HepG2 (cell line): ENCODE measurements around the gene PPP1R7. TPM values are rescaled to one million over a fixed set of nuclear protein-coding genes. Genes with fewer than 3 reads are reported as not detected.

Experiments used
- AKAP8 ChIP-seq: sonication (generic); formaldehyde crosslinking; IDR thresholded peaks from 2 replicates; pipeline ENCODE4 v1.5.1; 2020; ENCODE audit warnings: mild to moderate bottlenecking, missing genetic modification reagents
- HIVEP1 ChIP-seq: sonication (generic); formaldehyde crosslinking; IDR thresholded peaks from 2 replicates; pipeline ENCODE4 v1.4.0; 2020; ENCODE audit warnings: mild to moderate bottlenecking, missing genetic modification reagents
- HNF4A ChIP-seq: sonication (generic); formaldehyde crosslinking; IDR thresholded peaks from 2 replicates; pipeline ENCODE4 v1.4.0; 2020; ENCODE audit warnings: missing genetic modification reagents
- HOXA3 ChIP-seq: sonication (generic); formaldehyde crosslinking; IDR thresholded peaks from 2 replicates; pipeline ENCODE4 v1.5.0; 2020; ENCODE audit warnings: missing genetic modification reagents
- JUND ChIP-seq: sonication (generic); formaldehyde crosslinking; IDR thresholded peaks from 2 replicates; pipeline ENCODE4 v1.8.0; 2022; ENCODE audit warnings: mild to moderate bottlenecking, missing genetic modification reagents
- MBNL3 ChIP-seq: fragments of 250-450 bp; sonication (Bioruptor Pico); conservative IDR thresholded peaks from 2 replicates; pipeline ENCODE4 v1.8.0; 2022; ENCODE audit warnings: mild to moderate bottlenecking, inconsistent platforms
- NFKB2 ChIP-seq: sonication (generic); formaldehyde crosslinking; IDR thresholded peaks from 2 replicates; pipeline ENCODE4 v1.4.0; 2020; ENCODE audit warnings: missing genetic modification reagents, borderline replicate concordance
- NONO ChIP-seq, 2 experiments: fragments of 450-650 bp in 1 of 2; sonication (generic) in 1 of 2; formaldehyde crosslinking in 1 of 2; IDR thresholded peaks in 1 of 2; conservative IDR thresholded peaks in 1 of 2; 2 replicates each; pipeline versions ENCODE4 v1.6.1 to v1.8.0; 2017 to 2022; ENCODE audit warnings: mild to moderate bottlenecking in 1 of 2, missing genetic modification reagents in 1 of 2, moderate library complexity in 1 of 2
- PITX1 ChIP-seq: sonication (generic); formaldehyde crosslinking; IDR thresholded peaks from 2 replicates; pipeline ENCODE4 v1.5.1; 2020; ENCODE audit warnings: mild to moderate bottlenecking, missing genetic modification reagents
- SPEN ChIP-seq: sonication (generic); formaldehyde crosslinking; IDR thresholded peaks from 2 replicates; pipeline ENCODE4 v1.5.1; 2020; ENCODE audit warnings: low read depth, mild to moderate bottlenecking, missing genetic modification reagents
- TCF7 ChIP-seq: sonication (generic); IDR thresholded peaks from 2 replicates; pipeline ENCODE4 v1.6.1; 2016; ENCODE audit warnings: antibody characterized with exemption, low read depth
- ZNF550 ChIP-seq: sonication (generic); formaldehyde crosslinking; IDR thresholded peaks from 2 replicates; pipeline ENCODE4 v1.4.0; 2020; ENCODE audit warnings: mild to moderate bottlenecking, missing genetic modification reagents, borderline replicate concordance
- ZNF605 ChIP-seq: sonication (generic); formaldehyde crosslinking; IDR thresholded peaks from 2 replicates; pipeline ENCODE4 v1.8.0; 2022; ENCODE audit warnings: mild to moderate bottlenecking, missing genetic modification reagents
- ZSCAN9 ChIP-seq: IDR thresholded peaks from 2 replicates; pipeline ENCODE4 v1.6.1; 2016; ENCODE audit warnings: borderline replicate concordance
- polyA plus RNA-seq, 8 experiments: library from polyadenylated mRNA; depleted of rRNA in 3 of 8; stranded (reverse) in 7 of 8; unstranded in 1 of 8; fragments of >200 nt; fragmentation: Illumina TruSeq in 4 of 8; extraction: Trizol in 4 of 8; gene quantifications; 2 replicates each; pipeline versions ENCODE4 v1.2.1 to v1.2.3, GENCODE V29; 2011 to 2016; ENCODE audit warnings: low read depth in 4 of 8, missing spikeins in 1 of 8, mixed read lengths in 1 of 8; ENCODE audit not compliant: insufficient read depth in 1 of 8
- total RNA-seq, 5 experiments: library from RNA; depleted of rRNA; stranded (reverse); fragments of >200 nt; fragmentation: Illumina TruSeq; extraction: Trizol; gene quantifications; 2 replicates each; pipeline ENCODE4 v1.2.3, GENCODE V29; 2016; ENCODE audit warnings: low read depth in 1 of 5
- TF ChIP-seq, protein P1 (sequence below): sonication (generic); formaldehyde crosslinking; IDR thresholded peaks from 2 replicates; pipeline ENCODE4 v1.4.0; 2020; ENCODE audit warnings: missing genetic modification reagents, low read depth, mild to moderate bottlenecking, borderline replicate concordance
- TF ChIP-seq, protein P2 (sequence below): sonication (generic); formaldehyde crosslinking; IDR thresholded peaks from 2 replicates; pipeline ENCODE4 v1.9.0; 2022; ENCODE audit warnings: missing genetic modification reagents, mild to moderate bottlenecking, borderline replicate concordance
- TF ChIP-seq, protein P3 (sequence below), 2 experiments: sonication (generic) in 1 of 2; formaldehyde crosslinking in 1 of 2; IDR thresholded peaks; 2 replicates each; pipeline versions ENCODE4 v1.5.1 to v1.6.1; 2011 to 2020; ENCODE audit warnings: borderline replicate concordance in 1 of 2, low read depth in 1 of 2, low read length in 1 of 2, mild to moderate bottlenecking in 1 of 2, missing genetic modification reagents in 1 of 2, moderate library complexity in 1 of 2
- TF ChIP-seq, protein P4 (sequence below): sonication (generic); formaldehyde crosslinking; IDR thresholded peaks from 2 replicates; pipeline ENCODE4 v1.4.0; 2020; ENCODE audit warnings: mild to moderate bottlenecking, missing genetic modification reagents
- TF ChIP-seq, protein P5 (sequence below): sonication (generic); formaldehyde crosslinking; IDR thresholded peaks from 2 replicates; pipeline ENCODE4; 2020; ENCODE audit warnings: missing genetic modification reagents, mild to moderate bottlenecking, borderline replicate concordance

PPP1R7 gene
- total and polyA plus RNA-seq, 2 of the 13 experiments (the other 11 are each of a cell fraction or from before 2014, with no cell fraction given): 33.3 to 67.9 TPM

DNA sequence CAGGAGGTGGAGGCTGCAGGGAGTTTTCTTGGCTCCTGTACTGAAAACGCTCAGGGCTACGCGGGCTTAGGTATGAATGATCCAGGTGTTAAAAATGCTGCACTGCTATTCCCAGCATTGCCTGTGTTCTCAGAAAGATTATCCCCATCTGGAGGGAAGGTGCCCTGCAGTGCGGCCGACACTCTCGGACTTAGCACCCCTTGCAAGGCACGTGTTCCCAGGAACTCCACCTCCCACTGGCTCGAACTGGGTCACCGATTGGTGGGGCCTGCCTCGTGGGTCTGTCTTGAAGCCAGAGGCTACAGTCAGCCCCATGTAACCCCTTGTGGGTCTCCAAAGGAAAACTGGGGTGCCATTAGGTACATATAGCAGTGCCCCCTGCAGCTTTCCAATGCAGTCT lies 63.9 kb downstream of the PPP1R7 start (continued):
- no peak for TF ChIP-seq HIVEP1 (CRISPR knock-in tag)
- peak; percentile 64 for TF ChIP-seq HNF4A (CRISPR knock-in tag)
- 0 out of 2 replicates have a peak, but pooled peaks have one; percentile 39 for TF ChIP-seq AKAP8 (CRISPR knock-in tag)
- TF ChIP-seq ZSCAN9 (CRISPR knock-in tag): 0 out of 2 replicates have a peak, but pooled peaks have one; percentile 34
- TF ChIP-seq, protein P1, sequence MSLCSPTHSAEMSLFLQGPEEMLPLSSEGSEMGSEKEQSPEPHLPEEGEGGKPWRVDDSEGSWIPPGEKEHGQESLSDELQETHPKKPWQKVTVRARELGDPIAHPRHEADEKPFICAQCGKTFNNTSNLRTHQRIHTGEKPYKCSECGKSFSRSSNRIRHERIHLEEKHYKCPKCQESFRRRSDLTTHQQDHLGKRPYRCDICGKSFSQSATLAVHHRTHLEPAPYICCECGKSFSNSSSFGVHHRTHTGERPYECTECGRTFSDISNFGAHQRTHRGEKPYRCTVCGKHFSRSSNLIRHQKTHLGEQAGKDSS: 0 out of 2 replicates have a peak, but pooled peaks have one; percentile 25
- TF ChIP-seq, protein P2, sequence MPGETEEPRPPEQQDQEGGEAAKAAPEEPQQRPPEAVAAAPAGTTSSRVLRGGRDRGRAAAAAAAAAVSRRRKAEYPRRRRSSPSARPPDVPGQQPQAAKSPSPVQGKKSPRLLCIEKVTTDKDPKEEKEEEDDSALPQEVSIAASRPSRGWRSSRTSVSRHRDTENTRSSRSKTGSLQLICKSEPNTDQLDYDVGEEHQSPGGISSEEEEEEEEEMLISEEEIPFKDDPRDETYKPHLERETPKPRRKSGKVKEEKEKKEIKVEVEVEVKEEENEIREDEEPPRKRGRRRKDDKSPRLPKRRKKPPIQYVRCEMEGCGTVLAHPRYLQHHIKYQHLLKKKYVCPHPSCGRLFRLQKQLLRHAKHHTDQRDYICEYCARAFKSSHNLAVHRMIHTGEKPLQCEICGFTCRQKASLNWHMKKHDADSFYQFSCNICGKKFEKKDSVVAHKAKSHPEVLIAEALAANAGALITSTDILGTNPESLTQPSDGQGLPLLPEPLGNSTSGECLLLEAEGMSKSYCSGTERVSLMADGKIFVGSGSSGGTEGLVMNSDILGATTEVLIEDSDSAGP (CRISPR knock-in tag): 0 out of 2 replicates have a peak, but pooled peaks have one; percentile 36
- TF ChIP-seq, protein P3, sequence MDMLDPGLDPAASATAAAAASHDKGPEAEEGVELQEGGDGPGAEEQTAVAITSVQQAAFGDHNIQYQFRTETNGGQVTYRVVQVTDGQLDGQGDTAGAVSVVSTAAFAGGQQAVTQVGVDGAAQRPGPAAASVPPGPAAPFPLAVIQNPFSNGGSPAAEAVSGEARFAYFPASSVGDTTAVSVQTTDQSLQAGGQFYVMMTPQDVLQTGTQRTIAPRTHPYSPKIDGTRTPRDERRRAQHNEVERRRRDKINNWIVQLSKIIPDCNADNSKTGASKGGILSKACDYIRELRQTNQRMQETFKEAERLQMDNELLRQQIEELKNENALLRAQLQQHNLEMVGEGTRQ (IDR thresholded peaks at IDR 0.05; ENCODE audit: low read depth, low read length): peak; percentile 46; the same call in 1 of the 2 replicates
- TF ChIP-seq, protein P3 (CRISPR knock-in tag; IDR thresholded peaks at IDR 0.05; ENCODE audit: borderline replicate concordance): no peak; the same call in 1 of the 2 replicates
- peak; percentile 37; the same call in 1 of the 2 replicates for TF ChIP-seq SPEN (CRISPR knock-in tag)
- TF ChIP-seq ZNF605 (CRISPR knock-in tag): peak; percentile 42; the same call in 1 of the 2 replicates
- peak; percentile 52; the same call in 1 of the 2 replicates for TF ChIP-seq HOXA3 (CRISPR knock-in tag)
- TF ChIP-seq NFKB2 (CRISPR knock-in tag): peak; percentile 50; the same call in 1 of the 2 replicates
- peak; percentile 75 for TF ChIP-seq PITX1 (CRISPR knock-in tag)
- TF ChIP-seq ZNF550: no peak
- TF ChIP-seq, protein P4, sequence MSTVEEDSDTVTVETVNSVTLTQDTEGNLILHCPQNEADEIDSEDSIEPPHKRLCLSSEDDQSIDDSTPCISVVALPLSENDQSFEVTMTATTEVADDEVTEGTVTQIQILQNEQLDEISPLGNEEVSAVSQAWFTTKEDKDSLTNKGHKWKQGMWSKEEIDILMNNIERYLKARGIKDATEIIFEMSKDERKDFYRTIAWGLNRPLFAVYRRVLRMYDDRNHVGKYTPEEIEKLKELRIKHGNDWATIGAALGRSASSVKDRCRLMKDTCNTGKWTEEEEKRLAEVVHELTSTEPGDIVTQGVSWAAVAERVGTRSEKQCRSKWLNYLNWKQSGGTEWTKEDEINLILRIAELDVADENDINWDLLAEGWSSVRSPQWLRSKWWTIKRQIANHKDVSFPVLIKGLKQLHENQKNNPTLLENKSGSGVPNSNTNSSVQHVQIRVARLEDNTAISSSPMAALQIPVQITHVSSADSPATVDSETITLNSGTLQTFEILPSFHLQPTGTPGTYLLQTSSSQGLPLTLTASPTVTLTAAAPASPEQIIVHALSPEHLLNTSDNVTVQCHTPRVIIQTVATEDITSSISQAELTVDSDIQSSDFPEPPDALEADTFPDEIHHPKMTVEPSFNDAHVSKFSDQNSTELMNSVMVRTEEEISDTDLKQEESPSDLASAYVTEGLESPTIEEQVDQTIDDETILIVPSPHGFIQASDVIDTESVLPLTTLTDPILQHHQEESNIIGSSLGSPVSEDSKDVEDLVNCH (CRISPR knock-in tag): 0 out of 2 replicates have a peak, but pooled peaks have one; percentile 40
- no peak for TF ChIP-seq JUND (CRISPR knock-in tag)
- TF ChIP-seq MBNL3: no peak
- TF ChIP-seq, protein P5, sequence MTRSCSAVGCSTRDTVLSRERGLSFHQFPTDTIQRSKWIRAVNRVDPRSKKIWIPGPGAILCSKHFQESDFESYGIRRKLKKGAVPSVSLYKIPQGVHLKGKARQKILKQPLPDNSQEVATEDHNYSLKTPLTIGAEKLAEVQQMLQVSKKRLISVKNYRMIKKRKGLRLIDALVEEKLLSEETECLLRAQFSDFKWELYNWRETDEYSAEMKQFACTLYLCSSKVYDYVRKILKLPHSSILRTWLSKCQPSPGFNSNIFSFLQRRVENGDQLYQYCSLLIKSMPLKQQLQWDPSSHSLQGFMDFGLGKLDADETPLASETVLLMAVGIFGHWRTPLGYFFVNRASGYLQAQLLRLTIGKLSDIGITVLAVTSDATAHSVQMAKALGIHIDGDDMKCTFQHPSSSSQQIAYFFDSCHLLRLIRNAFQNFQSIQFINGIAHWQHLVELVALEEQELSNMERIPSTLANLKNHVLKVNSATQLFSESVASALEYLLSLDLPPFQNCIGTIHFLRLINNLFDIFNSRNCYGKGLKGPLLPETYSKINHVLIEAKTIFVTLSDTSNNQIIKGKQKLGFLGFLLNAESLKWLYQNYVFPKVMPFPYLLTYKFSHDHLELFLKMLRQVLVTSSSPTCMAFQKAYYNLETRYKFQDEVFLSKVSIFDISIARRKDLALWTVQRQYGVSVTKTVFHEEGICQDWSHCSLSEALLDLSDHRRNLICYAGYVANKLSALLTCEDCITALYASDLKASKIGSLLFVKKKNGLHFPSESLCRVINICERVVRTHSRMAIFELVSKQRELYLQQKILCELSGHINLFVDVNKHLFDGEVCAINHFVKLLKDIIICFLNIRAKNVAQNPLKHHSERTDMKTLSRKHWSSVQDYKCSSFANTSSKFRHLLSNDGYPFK (CRISPR knock-in tag): no peak
- TF ChIP-seq NONO (IDR thresholded peaks at IDR 0.05): no peak
- TF ChIP-seq NONO (CRISPR knock-in tag; conservative IDR thresholded peaks at IDR 0.05): peak; percentile 60; the same call in 1 of the 2 replicates
- TF ChIP-seq TCF7: no peak
